SK-N-SH (cell line): ENCODE measurements around the gene SNX33. TPM values are rescaled to one million over a fixed set of nuclear protein-coding genes. Genes with fewer than 3 reads are reported as not detected.
"Not testable (repeated sequence)": the region's sequence is repeated elsewhere in the genome, so short reads cannot be mapped to it uniquely, and the experiment has no call there.

Experiments
- CTCF ChIA-PET: fragments of 300-600, 350-600 bp; formaldehyde crosslinking; extraction: SDS; loops from one replicate; lab custom pipeline; 2021; lab: Yijun Ruan, JAX
- POLR2A ChIA-PET: fragments of 350-600 bp; sonication (Branson Sonifier 250); formaldehyde crosslinking; extraction: SDS; loops from one replicate; lab custom pipeline; 2020; ENCODE audit warnings: antibody characterized with exemption, inconsistent platforms; lab: Yijun Ruan, JAX
- DNase-seq: peaks from one replicate; pipeline ENCODE4 v3.0.0; 2012
- H2AFZ ChIP-seq: fragments of 200-600 bp; sonication (generic); 2 replicates; pipeline ENCODE4 v1.8.1; 2016; ENCODE audit warnings: antibody characterized with exemption, mild to moderate bottlenecking, low read depth
- H3F3A ChIP-seq: fragments of 200-600 bp; sonication (generic); replicated peaks from 2 replicates; pipeline ENCODE3; 2016; ENCODE audit warnings: antibody characterized with exemption, mild to moderate bottlenecking; ENCODE audit not compliant: insufficient read depth
- H3K27ac ChIP-seq, 2 experiments: fragments of 200-500 bp in 1 of 2; fragments of 200-600 bp in 1 of 2; sonication (Bioruptor generic) in 1 of 2; sonication (generic), shearing (Covaris generic) in 1 of 2; 2 replicates each; pipeline versions ENCODE4 v1.5.1 to v1.6.1; 2014 to 2016; ENCODE audit warnings: low read depth in 2 of 2, inconsistent platforms in 1 of 2, low read length in 1 of 2, mild to moderate bottlenecking in 1 of 2, mixed read lengths in 1 of 2
- H3K27me3 ChIP-seq: fragments of 200-600 bp; sonication (generic), shearing (Covaris generic); 2 replicates; pipeline ENCODE4 v1.6.1; 2016; ENCODE audit warnings: mixed run types; ENCODE audit not compliant: insufficient read depth
- H3K36me3 ChIP-seq, 2 experiments: fragments of 200-500 bp in 1 of 2; fragments of 200-600 bp in 1 of 2; sonication (Bioruptor generic) in 1 of 2; sonication (generic) in 1 of 2; replicated peaks in 1 of 2; 2 replicates each; pipeline versions ENCODE3 to v1.5.1; 2014 to 2016; ENCODE audit warnings: low read length in 1 of 2, mild to moderate bottlenecking in 1 of 2; ENCODE audit not compliant: insufficient read depth in 2 of 2, control insufficient read depth in 1 of 2
- H3K4me1 ChIP-seq, 2 experiments: fragments of 200-500 bp in 1 of 2; fragments of 200-600 bp in 1 of 2; sonication (Bioruptor generic) in 1 of 2; sonication (generic), shearing (Covaris generic) in 1 of 2; 2 replicates each; pipeline versions ENCODE4 v1.5.1 to v1.6.1; 2014 to 2016; ENCODE audit warnings: low read depth in 1 of 2, low read length in 1 of 2, mixed run types in 1 of 2; ENCODE audit not compliant: insufficient read depth in 2 of 2, control insufficient read depth in 1 of 2
- H3K4me2 ChIP-seq: fragments of 200-600 bp; sonication (generic), shearing (Covaris generic); 2 replicates; pipeline ENCODE4 v1.6.1; 2017; ENCODE audit warnings: mixed run types
- H3K4me3 ChIP-seq, 2 experiments: fragments of 200-500 bp in 1 of 2; fragments of 200-600 bp in 1 of 2; sonication (Bioruptor generic) in 1 of 2; sonication (generic), shearing (Covaris generic) in 1 of 2; 2 replicates each; pipeline versions ENCODE4 v1.5.1 to v1.8.1; 2014 to 2016; ENCODE audit warnings: low read depth in 2 of 2, inconsistent platforms in 1 of 2, low read length in 1 of 2, mild to moderate bottlenecking in 1 of 2, mixed read lengths in 1 of 2, moderate library complexity in 1 of 2
- H3K79me2 ChIP-seq: fragments of 200-600 bp; sonication (generic); 2 replicates; pipeline ENCODE4 v1.8.1; 2017; ENCODE audit warnings: mild to moderate bottlenecking; ENCODE audit not compliant: insufficient read depth
- H3K9ac ChIP-seq: fragments of 200-600 bp; sonication (generic); 2 replicates; pipeline ENCODE4 v1.6.1; 2017; ENCODE audit warnings: mixed run types
- H3K9me2 ChIP-seq: fragments of 200-600 bp; sonication (generic); 2 replicates; pipeline ENCODE4 v1.6.1; 2017; ENCODE audit warnings: mixed run types
- H3K9me3 ChIP-seq: fragments of 200-600 bp; sonication (generic); 2 replicates; pipeline ENCODE4 v1.6.1; 2017; ENCODE audit warnings: mixed run types, mild to moderate bottlenecking, moderate library complexity
- H4K20me1 ChIP-seq: fragments of 200-600 bp; sonication (generic); 2 replicates; pipeline ENCODE4 v1.6.1; 2017; ENCODE audit warnings: mild to moderate bottlenecking, mixed run types; ENCODE audit not compliant: insufficient read depth
- CHD2 ChIP-seq: fragments of 150-350 bp; IDR thresholded peaks from 2 replicates; pipeline ENCODE4 v1.6.1; 2018; ENCODE audit warnings: low read length; ENCODE audit not compliant: partially characterized antibody
- CTCF ChIP-seq: fragments of 200-600 bp; sonication (generic); IDR thresholded peaks from 2 replicates; pipeline ENCODE4 v1.6.1; 2017; ENCODE audit warnings: antibody characterized with exemption, mild to moderate bottlenecking, moderate library complexity
- EP300 ChIP-seq, 2 experiments: IDR thresholded peaks; 2 replicates each; pipeline versions ENCODE4 v1.4.0 to v1.6.1; 2012; ENCODE audit warnings: borderline replicate concordance in 1 of 2, low read depth in 1 of 2, low read length in 1 of 2
- FOSL2 ChIP-seq: IDR thresholded peaks from 2 replicates; pipeline ENCODE4 v1.4.0; 2012; ENCODE audit warnings: low read depth, mild to moderate bottlenecking, moderate library complexity, borderline replicate concordance
- FOXJ3 ChIP-seq: sonication (generic); formaldehyde crosslinking; IDR thresholded peaks from 2 replicates; pipeline ENCODE4 v1.5.1; 2020; ENCODE audit warnings: mild to moderate bottlenecking, missing genetic modification reagents
- FOXM1 ChIP-seq: IDR thresholded peaks from 2 replicates; pipeline ENCODE4 v1.4.0; 2012; ENCODE audit warnings: low read depth, mild to moderate bottlenecking
- GATA2 ChIP-seq: sonication (generic); formaldehyde crosslinking; IDR thresholded peaks from 2 replicates; pipeline ENCODE4 v1.5.0; 2020; ENCODE audit warnings: mild to moderate bottlenecking, missing genetic modification reagents
- IRF3 ChIP-seq: fragments of 150-350 bp; IDR thresholded peaks from 2 replicates; pipeline ENCODE4 v1.6.1; 2016; ENCODE audit warnings: mild to moderate bottlenecking, low read depth, low read length
- NFIC ChIP-seq: IDR thresholded peaks from 2 replicates; pipeline ENCODE4 v1.4.0; 2012; ENCODE audit warnings: borderline replicate concordance
- POLR2AphosphoS5 ChIP-seq: IDR thresholded peaks from 2 replicates; pipeline ENCODE4 v1.6.1; 2012; ENCODE audit warnings: low read depth, low read length
- RAD21 ChIP-seq: IDR thresholded peaks from 2 replicates; pipeline ENCODE4 v1.6.1; 2012; ENCODE audit warnings: mild to moderate bottlenecking, low read length
- RFX5 ChIP-seq: IDR thresholded peaks from 2 replicates; pipeline ENCODE4 v1.6.1; 2012; ENCODE audit warnings: mild to moderate bottlenecking, improper control_type of control experiment, low read length
- SIN3A ChIP-seq: IDR thresholded peaks from 2 replicates; pipeline ENCODE4 v1.6.1; 2012; ENCODE audit warnings: low read depth, mild to moderate bottlenecking, low read length, moderate library complexity, borderline replicate concordance
- SMC3 ChIP-seq: IDR thresholded peaks from 2 replicates; pipeline ENCODE4 v1.6.1; 2012; ENCODE audit warnings: low read depth, low read length, improper control_type of control experiment
- TAF1 ChIP-seq: IDR thresholded peaks from 2 replicates; pipeline ENCODE4 v1.6.1; 2012; ENCODE audit warnings: low read depth, mild to moderate bottlenecking, low read length, moderate library complexity, borderline replicate concordance
- TCF12 ChIP-seq: IDR thresholded peaks from 2 replicates; pipeline ENCODE4 v1.4.0; 2012
- ZBTB33 ChIP-seq: IDR thresholded peaks from 2 replicates; pipeline ENCODE4 v1.4.0; 2012; ENCODE audit warnings: low read depth, borderline replicate concordance
- WGBS: methylation state at CpG from one replicate; pipeline ENCODE4 v1.1.6; 2017; ENCODE audit warnings: low lambda C conversion rate; 5-methylcytosine and 5-hydroxymethylcytosine counted together
- polyA plus RNA-seq, 3 experiments: library from polyadenylated mRNA; depleted of rRNA; stranded (reverse); fragments of >200 nt; gene quantifications; 2 replicates each; pipeline ENCODE4 v1.2.3, GENCODE V29; 2012

SNX33 gene
- polyA plus RNA-seq, 1 of the 3 experiments (the other 2 are of a cell fraction): 7.7 TPM

GRCh38 chr15:75688831-75689230 lies 41.1 kb downstream of the SNX33 start:
- H3K27me3 ChIP-seq: no peaks in the 10 kb centered on the region
- H3K4me3 ChIP-seq: no peak overlapping the region
- H3K4me1 ChIP-seq: peaks cover 7 to 9% of the 10 kb centered on the region in 2 experiments; a peak in 3 of 4 replicates
- no peaks in the 10 kb centered on the region for H3K9me3 ChIP-seq
- H3F3A ChIP-seq: peaks cover 6% of the 10 kb centered on the region
- no peaks in the 10 kb centered on the region for H4K20me1 ChIP-seq
- no peaks in the 10 kb centered on the region for H3K79me2 ChIP-seq
- CTCF ChIA-PET: interaction anchor here (1.1 to 2.4 kb wide), 2 partner anchors 44 to 320 kb away, joined by 3 to 7 read pairs; partner anchors contain the start of gene MAN2C1
- 93% methylated on average over 4 of the region's 26 CpGs for WGBS
- TF ChIP-seq RFX5 (no peak), TAF1 (no peak), IRF3 (no peak), FOXJ3 (CRISPR knock-in tag) (no peak), GATA2 (CRISPR knock-in tag) (no peak), CHD2 (no peak), CTCF (no peak), RAD21 (no peak), FOXM1 (no peak), SMC3 (no peak), POLR2AphosphoS5 (no peak), SIN3A (no peak), FOSL2 (no peak), ZBTB33 (no peak), EP300 (IDR thresholded peaks at IDR 0.05; ENCODE audit: borderline replicate concordance in 1 of 2, low read depth in 1 of 2, low read length in 1 of 2) (no peak), NFIC (no peak), TCF12 (no peak)
- H2AFZ ChIP-seq: no peak overlapping the region
- no peak for DNase-seq
- no peak overlapping the region for H3K27ac ChIP-seq
- H3K4me2 ChIP-seq: no peak overlapping the region
- POLR2A ChIA-PET: interaction anchor here (0.6 kb wide), 1 partner anchor 233 kb away, joined by 4 read pairs; no protein-coding TSS in a partner anchor
- no peaks in the 10 kb centered on the region for H3K36me3 ChIP-seq
- no peaks in the 10 kb centered on the region for H3K9me2 ChIP-seq
- no peak overlapping the region for H3K9ac ChIP-seq

- not testable (repeated sequence) for H2AFZ ChIP-seq, H3K27me3 ChIP-seq, H3K4me2 ChIP-seq, H3K4me3 ChIP-seq, DNase-seq, H4K20me1 ChIP-seq, H3K9me2 ChIP-seq, H3K9me3 ChIP-seq, H3K27ac ChIP-seq, H3K9ac ChIP-seq, H3K79me2 ChIP-seq, H3K36me3 ChIP-seq
- ChIA-PET POLR2A (interaction anchor here (0.6 kb wide), 1 partner anchor 232 kb away, joined by 4 read pairs; no protein-coding TSS in a partner anchor), CTCF (interaction anchor here (1.1 to 2.4 kb wide), 3 partner anchors 43 to 321 kb away, joined by 3 to 7 read pairs (median 4); partner anchors contain the start of gene MAN2C1)
- peaks cover 13 to 15% of the 10 kb centered on the region in 2 experiments; a peak in 3 of 4 replicates for H3K4me1 ChIP-seq
- WGBS: 87% methylated on average over 12 of the region's 20 CpGs
- H3F3A ChIP-seq: peaks cover 12% of the 10 kb centered on the region
These were observed 41.7 kb downstream of the SNX33 start for GRCh38 chr15:75689429-75689828.

DNA sequence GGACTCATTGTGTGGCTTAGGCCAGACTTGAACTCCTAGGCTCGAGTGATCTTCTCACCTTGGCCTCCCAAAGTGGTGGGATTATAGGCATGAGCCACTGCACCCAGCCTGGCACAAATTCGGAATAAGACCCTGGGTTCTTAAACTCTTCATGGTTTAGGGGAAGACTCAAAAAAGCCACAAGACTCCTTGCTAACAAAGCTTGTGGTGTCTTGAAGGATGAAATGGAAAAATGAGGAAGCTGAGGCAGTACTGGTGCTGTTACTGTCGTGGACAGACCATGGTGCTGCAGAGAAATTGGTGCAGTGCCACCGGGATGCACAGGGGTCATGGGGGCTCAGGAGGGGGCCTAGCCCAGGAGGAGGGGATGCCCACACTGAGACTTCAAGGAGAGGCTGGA lies 44.6 kb downstream of the SNX33 start:
- H4K20me1 ChIP-seq, DNase-seq, H3K9ac ChIP-seq, H3K79me2 ChIP-seq, H3K27me3 ChIP-seq, H2AFZ ChIP-seq, H3K9me2 ChIP-seq, H3K27ac ChIP-seq, H3K4me2 ChIP-seq, H3K36me3 ChIP-seq, CTCF ChIA-PET, POLR2A ChIA-PET, H3K9me3 ChIP-seq, H3K4me3 ChIP-seq: not testable (repeated sequence)
- peaks cover 23% of the 10 kb centered on the region for H3F3A ChIP-seq
- WGBS: 67% methylated on average over 4 of the region's 4 CpGs
- H3K4me1 ChIP-seq: peaks cover 30 to 37% of the 10 kb centered on the region in 2 experiments
